ENCODE data around the gene RNASE8. TPM values are rescaled to one million over a fixed set of nuclear protein-coding genes. Genes with fewer than 3 reads are reported as not detected.

RNASE8 gene
- total and polyA plus RNA-seq, 10 of the 15 experiments (the other 5 are each of a cell fraction or from before 2014, with no cell fraction given), result not detected

DNA sequence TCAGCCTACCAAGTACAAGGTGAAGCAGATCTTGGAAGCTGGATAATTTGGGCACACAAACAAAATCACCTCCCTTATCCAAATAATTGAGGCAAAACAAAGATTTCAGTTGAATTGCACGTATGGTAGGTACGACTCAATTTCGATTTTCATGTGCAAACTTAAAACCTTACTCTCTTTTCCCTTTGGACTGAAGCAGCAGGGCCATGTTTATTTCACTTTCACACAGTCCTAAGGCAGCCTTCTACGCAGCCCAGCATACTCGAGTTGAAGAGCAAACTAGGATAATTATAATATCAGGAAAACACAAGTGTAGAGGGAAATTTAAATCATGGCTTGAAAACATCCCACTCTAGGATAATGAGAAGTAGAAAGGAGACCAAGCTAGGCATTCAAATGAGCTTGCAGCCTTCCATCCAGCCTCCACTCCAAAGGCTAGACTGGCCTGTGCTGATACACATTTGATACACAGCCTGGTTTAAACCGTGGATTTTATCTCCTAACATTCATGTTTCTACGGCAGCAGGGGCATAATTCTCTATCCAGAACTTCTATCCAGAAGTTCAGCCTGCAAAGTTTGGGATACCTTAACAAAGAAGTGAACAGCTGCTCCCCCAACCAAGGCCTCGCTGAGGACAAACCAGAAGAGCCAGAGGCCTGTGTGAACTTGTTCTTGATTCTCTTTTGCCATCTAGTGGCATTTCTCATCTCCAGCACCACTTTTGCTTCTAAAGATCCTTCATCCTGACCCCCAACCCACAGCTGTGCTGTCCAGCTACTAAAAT is 17.8 kb upstream of the RNASE8 start:
- no peak overlapping the region for H3K4me2 ChIP-seq (ENCODE audit: control insufficient read depth, insufficient read depth)
- H3K79me2 ChIP-seq (ENCODE audit: control insufficient read depth, insufficient read depth, low read length), result no peaks in the 10 kb centered on the region
- ChIA-PET SMC1A (ENCODE audit: uncharacterized antibody, unreplicated experiment) (interaction anchor here (0.6 to 3.8 kb wide), 5 partner anchors 21 to 70 kb away, joined by 3 to 36 read pairs (median 4); no protein-coding TSS in a partner anchor), CTCF (interaction anchor here (0.6 to 4.3 kb wide), 12 partner anchors 8 to 69 kb away, joined by 3 to 57 read pairs (median 4); no protein-coding TSS in a partner anchor), RAD21 (ENCODE audit: unreplicated experiment) (interaction anchor here (1.0 to 3.5 kb wide), 5 partner anchors 25 to 65 kb away, joined by 3 to 24 read pairs (median 4); no protein-coding TSS in a partner anchor), POLR2A (interaction anchor here (0.6 to 0.8 kb wide), 2 partner anchors 25 to 275 kb away, joined by 3 read pairs; no protein-coding TSS in a partner anchor)
- H3K9me3 ChIP-seq (replicated peaks; ENCODE audit: control insufficient read depth, insufficient read depth, low read length), result no peaks in the 10 kb centered on the region
- H3K27ac ChIP-seq (ENCODE audit: control insufficient read depth, insufficient read depth), result no peak overlapping the region
- peaks cover 0 to 7% of the 10 kb centered on the region in 2 experiments; a peak in 2 of 4 replicates for H3K27me3 ChIP-seq (replicated peaks in 1 of 2; ENCODE audit: control insufficient read depth in 2 of 2, insufficient read depth in 2 of 2, low read length in 1 of 2)
- no peak overlapping the region for H3K9ac ChIP-seq (ENCODE audit: control insufficient read depth, insufficient read depth, low read length)
- no peak overlapping the region for H3K4me3 ChIP-seq
- peaks cover 8% of the 10 kb centered on the region for H3K4me1 ChIP-seq (ENCODE audit: control insufficient read depth, insufficient read depth, low read length)
- DNase-seq (ENCODE audit: low read depth, low spot score) (no peak), ATAC-seq (peak; percentile 87), FAIRE-seq (no peak)
- intact Hi-C loops (cut with micrococcal nuclease; ENCODE audit: unreplicated experiment), result loop anchor here (1.0 kb wide), 1 partner anchor 25 kb away; no protein-coding TSS in a partner anchor
- no TSS peak for BruUV-seq (replicated peaks)
- in situ Hi-C loops (cut with MboI), result no loop called here
- H3K36me3 ChIP-seq (ENCODE audit: control insufficient read depth in 2 of 2, insufficient read depth in 2 of 2, low read length in 1 of 2), result no peaks in the 10 kb centered on the region
- WGBS (ENCODE audit: insufficient coverage, insufficient replicate concordance, low lambda C conversion rate, missing lambda C conversion rate), result 18% methylated on average over 8 of the region's 8 CpGs
- H4K20me1 ChIP-seq (ENCODE audit: control insufficient read depth, insufficient read depth), result no peaks in the 10 kb centered on the region
- no peak overlapping the region; the same call in 1 of the 2 replicates for H2AFZ ChIP-seq (ENCODE audit: control insufficient read depth, low read depth, low read length)
- TF ChIP-seq CEBPB (IDR thresholded peaks at IDR 0.05; ENCODE audit: borderline replicate concordance in 1 of 2, low read depth in 2 of 2, low read length in 2 of 2) (no peak), IKZF1 (conservative IDR thresholded peaks at IDR 0.05) (no peak), CBX3 (IDR thresholded peaks at IDR 0.05; ENCODE audit: borderline replicate concordance, low read depth) (no peak), EZH2 (IDR thresholded peaks at IDR 0.05; ENCODE audit: borderline replicate concordance, control insufficient read depth, low read depth, low read length) (no peak), SMC3 (IDR thresholded peaks at IDR 0.05; ENCODE audit: borderline replicate concordance, low read length) (peak; percentile 60; the same call in 1 of the 2 replicates), KDM1A (IDR thresholded peaks at IDR 0.05; ENCODE audit: borderline replicate concordance) (no peak), YBX1 (IDR thresholded peaks at IDR 0.05) (no peak), BRCA1 (IDR thresholded peaks at IDR 0.05; ENCODE audit: low read depth, low read length) (no peak), RAD21 (IDR thresholded peaks at IDR 0.05; ENCODE audit: insufficient read depth, low read depth, low read length) (peak; percentile 64), CHD1 (IDR thresholded peaks at IDR 0.05; ENCODE audit: low read depth, low read length) (no peak), HDGF (IDR thresholded peaks at IDR 0.05) (no peak), SRF (IDR thresholded peaks at IDR 0.05; ENCODE audit: low read depth in 2 of 2, low read length in 2 of 2) (no peak), ZNF622 (IDR thresholded peaks at IDR 0.05) (no peak), NFYB (IDR thresholded peaks at IDR 0.05; ENCODE audit: insufficient read depth, low read depth, low read length) (no peak), ETV6 (conservative IDR thresholded peaks at IDR 0.05 in 1 of 2, IDR thresholded peaks at IDR 0.05 in 1 of 2; ENCODE audit: borderline replicate concordance in 1 of 2, low read depth in 1 of 2) (no peak), DPF2 (IDR thresholded peaks at IDR 0.05) (no peak)
- TF ChIP-seq, protein P1, sequence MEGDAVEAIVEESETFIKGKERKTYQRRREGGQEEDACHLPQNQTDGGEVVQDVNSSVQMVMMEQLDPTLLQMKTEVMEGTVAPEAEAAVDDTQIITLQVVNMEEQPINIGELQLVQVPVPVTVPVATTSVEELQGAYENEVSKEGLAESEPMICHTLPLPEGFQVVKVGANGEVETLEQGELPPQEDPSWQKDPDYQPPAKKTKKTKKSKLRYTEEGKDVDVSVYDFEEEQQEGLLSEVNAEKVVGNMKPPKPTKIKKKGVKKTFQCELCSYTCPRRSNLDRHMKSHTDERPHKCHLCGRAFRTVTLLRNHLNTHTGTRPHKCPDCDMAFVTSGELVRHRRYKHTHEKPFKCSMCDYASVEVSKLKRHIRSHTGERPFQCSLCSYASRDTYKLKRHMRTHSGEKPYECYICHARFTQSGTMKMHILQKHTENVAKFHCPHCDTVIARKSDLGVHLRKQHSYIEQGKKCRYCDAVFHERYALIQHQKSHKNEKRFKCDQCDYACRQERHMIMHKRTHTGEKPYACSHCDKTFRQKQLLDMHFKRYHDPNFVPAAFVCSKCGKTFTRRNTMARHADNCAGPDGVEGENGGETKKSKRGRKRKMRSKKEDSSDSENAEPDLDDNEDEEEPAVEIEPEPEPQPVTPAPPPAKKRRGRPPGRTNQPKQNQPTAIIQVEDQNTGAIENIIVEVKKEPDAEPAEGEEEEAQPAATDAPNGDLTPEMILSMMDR (IDR thresholded peaks at IDR 0.05 in 2 of 3, conservative IDR thresholded peaks at IDR 0.05 in 1 of 3; ENCODE audit: control insufficient read depth in 2 of 3, extremely low read depth in 1 of 3, insufficient read depth in 1 of 3, low read depth in 3 of 3, low read length in 3 of 3), result peak; percentile 53 to 60 (median 60)
- TF ChIP-seq, protein P2, sequence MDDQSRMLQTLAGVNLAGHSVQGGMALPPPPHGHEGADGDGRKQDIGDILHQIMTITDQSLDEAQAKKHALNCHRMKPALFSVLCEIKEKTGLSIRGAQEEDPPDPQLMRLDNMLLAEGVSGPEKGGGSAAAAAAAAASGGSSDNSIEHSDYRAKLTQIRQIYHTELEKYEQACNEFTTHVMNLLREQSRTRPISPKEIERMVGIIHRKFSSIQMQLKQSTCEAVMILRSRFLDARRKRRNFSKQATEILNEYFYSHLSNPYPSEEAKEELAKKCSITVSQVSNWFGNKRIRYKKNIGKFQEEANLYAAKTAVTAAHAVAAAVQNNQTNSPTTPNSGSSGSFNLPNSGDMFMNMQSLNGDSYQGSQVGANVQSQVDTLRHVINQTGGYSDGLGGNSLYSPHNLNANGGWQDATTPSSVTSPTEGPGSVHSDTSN (IDR thresholded peaks at IDR 0.05; ENCODE audit: insufficient replicate concordance, low read depth, low read length), result no peak
- TF ChIP-seq, protein P3, sequence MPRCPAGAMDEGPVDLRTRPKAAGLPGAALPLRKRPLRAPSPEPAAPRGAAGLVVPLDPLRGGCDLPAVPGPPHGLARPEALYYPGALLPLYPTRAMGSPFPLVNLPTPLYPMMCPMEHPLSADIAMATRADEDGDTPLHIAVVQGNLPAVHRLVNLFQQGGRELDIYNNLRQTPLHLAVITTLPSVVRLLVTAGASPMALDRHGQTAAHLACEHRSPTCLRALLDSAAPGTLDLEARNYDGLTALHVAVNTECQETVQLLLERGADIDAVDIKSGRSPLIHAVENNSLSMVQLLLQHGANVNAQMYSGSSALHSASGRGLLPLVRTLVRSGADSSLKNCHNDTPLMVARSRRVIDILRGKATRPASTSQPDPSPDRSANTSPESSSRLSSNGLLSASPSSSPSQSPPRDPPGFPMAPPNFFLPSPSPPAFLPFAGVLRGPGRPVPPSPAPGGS (IDR thresholded peaks at IDR 0.05; ENCODE audit: borderline replicate concordance, insufficient read depth, low read depth, low read length, poor library complexity, severe bottlenecking), result no peak

Data from GM12878 (cell line).